B cell (primary cell): Measurements from ENCODE around the gene SNCA. TPM values are rescaled to one million over a fixed set of nuclear protein-coding genes. Genes with fewer than 3 reads are reported as not detected.

Source experiments
- ATAC-seq: fragments of 200-7000 bp; cut with Tn5 transposase; one replicate; pipeline ENCODE4 v1.10.0; 2021; ENCODE audit warnings: low read depth, mild to moderate bottlenecking, moderate number of reproducible peaks, moderate library complexity
- CTCF ChIA-PET: fragments of 350-600 bp; sonication (Branson Sonifier 250); formaldehyde crosslinking; loops from one replicate; lab custom pipeline; 2021; ENCODE audit warnings: antibody characterized with exemption, inconsistent platforms; lab: Charles Lee
- POLR2A ChIA-PET: fragments of 350-600 bp; sonication (Branson Sonifier 250); formaldehyde crosslinking; loops from one replicate; lab custom pipeline; 2021; ENCODE audit warnings: antibody characterized with exemption; lab: Charles Lee
- DNase-seq: peaks from one replicate; pipeline ENCODE4 v3.0.0; 2013
- H2AFZ ChIP-seq: 2 replicates; pipeline ENCODE4 v1.6.1; 2012; ENCODE audit warnings: mild to moderate bottlenecking, low read depth, low read length; ENCODE audit not compliant: insufficient read depth, poor library complexity, severe bottlenecking
- H3K27ac ChIP-seq, 2 donors: 1 replicate in 1 of 2; 2 replicates in 1 of 2; pipeline ENCODE4 v1.5.1; 2012 to 2013; ENCODE audit warnings: low read length in 2 of 2, mild to moderate bottlenecking in 2 of 2, moderate library complexity in 1 of 2
- H3K27me3 ChIP-seq, 4 experiments: fragments of 200-600 bp in 1 of 4; sonication (generic) in 1 of 4; replicated peaks in 1 of 4; 1 replicate in 2 of 4; 2 replicates in 2 of 4; pipeline versions ENCODE4 v1.6.1 to v1.7.0; 2013 to 2016; ENCODE audit warnings: low read length in 3 of 4, mild to moderate bottlenecking in 2 of 4, mixed read lengths in 1 of 4, moderate library complexity in 1 of 4; ENCODE audit not compliant: insufficient read depth in 4 of 4, control insufficient read depth in 3 of 4; ENCODE audit errors: control extremely low read depth in 1 of 4
- H3K36me3 ChIP-seq, 2 experiments: replicated peaks in 1 of 2; 1 replicate in 1 of 2; 2 replicates in 1 of 2; pipeline versions ENCODE4 v1.6.1 to v1.7.1; 2013; ENCODE audit warnings: low read length in 1 of 2; ENCODE audit not compliant: insufficient read depth in 2 of 2, control insufficient read depth in 1 of 2; ENCODE audit errors: control extremely low read depth in 1 of 2, extremely low read depth in 1 of 2
- H3K4me1 ChIP-seq, 2 donors: fragments of 200-600 bp in 1 of 2; sonication (generic) in 1 of 2; 1 replicate in 1 of 2; 2 replicates in 1 of 2; pipeline versions ENCODE4 v1.5.1 to v1.6.1; 2013 to 2017; ENCODE audit warnings: low read length in 2 of 2; ENCODE audit not compliant: control insufficient read depth in 2 of 2, insufficient read depth in 2 of 2
- H3K4me2 ChIP-seq: replicated peaks from 2 replicates; pipeline ENCODE3; 2012; ENCODE audit warnings: mild to moderate bottlenecking, low read depth, low read length; ENCODE audit not compliant: poor library complexity, severe bottlenecking
- H3K4me3 ChIP-seq, 5 experiments: fragments of 200-600 bp in 1 of 5; sonication (generic) in 1 of 5; 1 replicate in 3 of 5; 2 replicates in 2 of 5; pipeline versions ENCODE4 v1.5.1 to v1.7.0; 2011 to 2016; ENCODE audit warnings: low read length in 4 of 5, mild to moderate bottlenecking in 4 of 5, low read depth in 2 of 5, control low read depth in 1 of 5, moderate library complexity in 1 of 5; ENCODE audit not compliant: insufficient read depth in 1 of 5; ENCODE audit errors: control extremely low read depth in 1 of 5, extremely low read depth in 1 of 5
- H3K79me2 ChIP-seq: fragments of 200-600 bp; sonication (generic); one replicate; pipeline ENCODE4 v1.6.0; 2016; ENCODE audit warnings: low read length; ENCODE audit not compliant: control insufficient read depth, insufficient read depth
- H3K9ac ChIP-seq: fragments of 200-600 bp; sonication (generic); 2 replicates; pipeline ENCODE4 v1.6.1; 2017; ENCODE audit warnings: mild to moderate bottlenecking, low read length, moderate library complexity
- H3K9me3 ChIP-seq, 3 donors: one replicate each; pipeline versions ENCODE4 v1.6.1 to v1.7.1; 2013; ENCODE audit warnings: low read length in 2 of 3; ENCODE audit not compliant: control insufficient read depth in 2 of 3, insufficient read depth in 1 of 3; ENCODE audit errors: control extremely low read depth in 1 of 3
- H4K20me1 ChIP-seq: 2 replicates; pipeline ENCODE4 v1.6.0; 2012; ENCODE audit warnings: mild to moderate bottlenecking, low read length; ENCODE audit not compliant: insufficient read depth, control insufficient read depth, poor library complexity, severe bottlenecking
- H3K27ac Mint-ChIP-seq: one replicate; pipeline ENCODE4 v1.8.0; 2021; ENCODE audit warnings: mixed read lengths
- H3K27me3 Mint-ChIP-seq: one replicate; pipeline ENCODE4 v1.8.0; 2021; ENCODE audit warnings: mixed read lengths
- H3K4me1 Mint-ChIP-seq: one replicate; pipeline ENCODE4 v1.8.0; 2021; ENCODE audit warnings: mixed read lengths
- H3K4me3 Mint-ChIP-seq: one replicate; pipeline ENCODE4 v1.8.0; 2021; ENCODE audit warnings: mixed read lengths
- H3K9me3 Mint-ChIP-seq: one replicate; pipeline ENCODE4 v1.8.0; 2022; ENCODE audit warnings: mixed read lengths; ENCODE audit not compliant: insufficient read depth
- CTCF ChIP-seq: fragments of 200-600 bp; IDR thresholded peaks from one replicate; pipeline ENCODE4 v1.8.0; 2022; ENCODE audit warnings: antibody characterized with exemption, mild to moderate bottlenecking
- EZH2 ChIP-seq: IDR thresholded peaks from 2 replicates; pipeline ENCODE4 v1.6.1; 2012; ENCODE audit warnings: borderline replicate concordance, low read depth, mild to moderate bottlenecking, moderate library complexity, low read length; ENCODE audit not compliant: insufficient read depth, poor library complexity, severe bottlenecking
- WGBS: methylation state at CpG from one replicate; pipeline ENCODE4 v1.1.5; 2013; ENCODE audit warnings: missing lambda C conversion rate; ENCODE audit not compliant: insufficient coverage; 5-methylcytosine and 5-hydroxymethylcytosine counted together
- intact Hi-C: fragments of 100-400 bp; cut with micrococcal nuclease; formaldehyde crosslinking; loops from one replicate; pipeline ENCODE4 v1.10.0; 2022
- polyA plus RNA-seq: library from polyadenylated mRNA; depleted of rRNA; stranded (reverse); fragments of >200 nt; gene quantifications from 2 replicates; pipeline ENCODE4 v1.2.3, GENCODE V29; 2012
- total RNA-seq, 2 donors: library from RNA; stranded (reverse); fragments of 120-200 nt in 1 of 2; gene quantifications; 1 replicate in 1 of 2; 2 replicates in 1 of 2; pipeline versions ENCODE4 v1.2.3 to v1.2.4, GENCODE V29; 2013 to 2022

Gene SNCA
- total and polyA plus RNA-seq, 2 donors (not counting 1 experiment from before 2014, with no cell fraction given) = 0.48 to 1.3 TPM

- Histone ChIP-seq H3K27me3 (no peaks in the 10 kb centered on the region), H3K9me3 (no peaks in the 10 kb centered on the region), H4K20me1 (no peaks in the 10 kb centered on the region), H3K27ac (no peak overlapping the region), H3K4me1 (no peaks in the 10 kb centered on the region), H3K9ac (no peak overlapping the region), H3K4me3 (no peak overlapping the region), H3K4me2 (no peak overlapping the region), H2AFZ (no peak overlapping the region), H3K36me3 (no peaks in the 10 kb centered on the region), H3K79me2 (no peaks in the 10 kb centered on the region)
- ChIA-PET POLR2A (no interaction called here), CTCF (no interaction called here)
- no peaks in the 10 kb centered on the region for H3K27me3 Mint-ChIP-seq
- intact Hi-C loops = no loop called here
- H3K27ac Mint-ChIP-seq = no peak overlapping the region
- DNase-seq = no peak
- ATAC-seq = no peak
- WGBS = no CpG with 5 or more reads among the region's 1 CpG
- H3K4me3 Mint-ChIP-seq = no peak overlapping the region
- H3K4me1 Mint-ChIP-seq = no peaks in the 10 kb centered on the region
- H3K9me3 Mint-ChIP-seq = no peaks in the 10 kb centered on the region
- TF ChIP-seq CTCF = no peak
- TF ChIP-seq EZH2 = no peak
Observed at GRCh38 chr4:89745708-89746107, 91.3 kb downstream of the SNCA start.

GRCh38 chr4:89744914-89745313 is 92.0 kb downstream of the SNCA start:
- Mint-ChIP-seq H3K27me3 (no peaks in the 10 kb centered on the region), H3K4me3 (no peak overlapping the region), H3K27ac (no peak overlapping the region), H3K4me1 (no peaks in the 10 kb centered on the region), H3K9me3 (no peaks in the 10 kb centered on the region)
- Histone ChIP-seq H3K4me1 (no peaks in the 10 kb centered on the region), H3K27me3 (no peaks in the 10 kb centered on the region), H3K9ac (no peak overlapping the region), H3K9me3 (no peaks in the 10 kb centered on the region), H3K4me2 (no peak overlapping the region), H4K20me1 (no peaks in the 10 kb centered on the region), H3K36me3 (no peaks in the 10 kb centered on the region), H3K27ac (no peak overlapping the region), H3K4me3 (no peak overlapping the region), H3K79me2 (no peaks in the 10 kb centered on the region), H2AFZ (no peak overlapping the region)
- ATAC-seq = no peak
- no CpG with 5 or more reads among the region's 5 CpGs for WGBS
- DNase-seq = no peak
- ChIA-PET POLR2A (no interaction called here), CTCF (no interaction called here)
- TF ChIP-seq EZH2 (no peak), CTCF (no peak)
- intact Hi-C loops = no loop called here
